ENCODE results near the gene LYST.
"Not testable (repeated sequence)": the region's sequence is repeated elsewhere in the genome, so short reads cannot be mapped to it uniquely, and the experiment has no call there.

LYST gene

GRCh38 chr1:235860829-235861228, 5.9 kb downstream of the LYST start:
- Histone ChIP-seq H3K4me1 (ENCODE audit: control insufficient read depth in 1 of 2, insufficient read depth in 2 of 2, low read length in 2 of 2) (peaks cover 0 to 6% of the 10 kb centered on the region in 2 donors), H3K27ac (ENCODE audit: low read depth, low read length) (no peak overlapping the region), H3K36me3 (ENCODE audit: control insufficient read depth in 1 of 2, insufficient read depth in 2 of 2, low read length in 2 of 2) (no peaks in the 10 kb centered on the region), H3K27me3 (ENCODE audit: control insufficient read depth in 1 of 2, insufficient read depth in 2 of 2, low read length in 2 of 2) (no peaks in the 10 kb centered on the region), H3K4me3 (ENCODE audit: low read depth in 1 of 2, low read length in 2 of 2) (no peak overlapping the region), H3K9ac (ENCODE audit: low read depth in 1 of 2, low read length in 2 of 2) (no peak overlapping the region), H3K9me3 (ENCODE audit: control insufficient read depth in 1 of 2, low read length in 2 of 2) (no peaks in the 10 kb centered on the region)

- no peaks in the 10 kb centered on the region for H3K27me3 ChIP-seq (ENCODE audit: control insufficient read depth in 1 of 2, insufficient read depth in 2 of 2, low read length in 2 of 2)
- no peak overlapping the region for H3K27ac ChIP-seq (ENCODE audit: low read depth, low read length)
- no peaks in the 10 kb centered on the region for H3K9me3 ChIP-seq (ENCODE audit: control insufficient read depth in 1 of 2, low read length in 2 of 2)
- no peak overlapping the region for H3K4me3 ChIP-seq (ENCODE audit: low read depth in 1 of 2, low read length in 2 of 2)
- H3K4me1 ChIP-seq (ENCODE audit: control insufficient read depth in 1 of 2, insufficient read depth in 2 of 2, low read length in 2 of 2) = peaks cover 0 to 4% of the 10 kb centered on the region in 2 donors
- H3K9ac ChIP-seq (ENCODE audit: low read depth in 1 of 2, low read length in 2 of 2) = no peak overlapping the region
- H3K36me3 ChIP-seq (ENCODE audit: control insufficient read depth in 1 of 2, insufficient read depth in 2 of 2, low read length in 2 of 2) = no peaks in the 10 kb centered on the region
Observed at GRCh38 chr1:235859789-235860188, 6.9 kb downstream of the LYST start.

GRCh38 chr1:235858766-235859165, 7.9 kb downstream of the LYST start:
- Histone ChIP-seq H3K9me3 (ENCODE audit: control insufficient read depth in 1 of 2, low read length in 2 of 2) (no peaks in the 10 kb centered on the region), H3K36me3 (ENCODE audit: control insufficient read depth in 1 of 2, insufficient read depth in 2 of 2, low read length in 2 of 2) (no peaks in the 10 kb centered on the region), H3K27me3 (ENCODE audit: control insufficient read depth in 1 of 2, insufficient read depth in 2 of 2, low read length in 2 of 2) (no peaks in the 10 kb centered on the region), H3K4me1 (ENCODE audit: control insufficient read depth in 1 of 2, insufficient read depth in 2 of 2, low read length in 2 of 2) (no peaks in the 10 kb centered on the region), H3K27ac (ENCODE audit: low read depth, low read length) (no peak overlapping the region), H3K4me3 (ENCODE audit: low read depth in 1 of 2, low read length in 2 of 2) (no peak overlapping the region), H3K9ac (ENCODE audit: low read depth in 1 of 2, low read length in 2 of 2) (no peak overlapping the region)

GRCh38 chr1:235857756-235858155, 8.9 kb downstream of the LYST start:
- H3K27me3 ChIP-seq (ENCODE audit: control insufficient read depth in 1 of 2, insufficient read depth in 2 of 2, low read length in 2 of 2) = no peaks in the 10 kb centered on the region
- H3K27ac ChIP-seq (ENCODE audit: low read depth, low read length) = no peak overlapping the region
- no peak overlapping the region for H3K9ac ChIP-seq (ENCODE audit: low read depth in 1 of 2, low read length in 2 of 2)
- no peaks in the 10 kb centered on the region for H3K36me3 ChIP-seq (ENCODE audit: control insufficient read depth in 1 of 2, insufficient read depth in 2 of 2, low read length in 2 of 2)
- no peaks in the 10 kb centered on the region for H3K9me3 ChIP-seq (ENCODE audit: control insufficient read depth in 1 of 2, low read length in 2 of 2)
- H3K4me3 ChIP-seq (ENCODE audit: low read depth in 1 of 2, low read length in 2 of 2) = no peak overlapping the region
- H3K4me1 ChIP-seq (ENCODE audit: control insufficient read depth in 1 of 2, insufficient read depth in 2 of 2, low read length in 2 of 2) = no peaks in the 10 kb centered on the region

- Histone ChIP-seq H3K4me3 (ENCODE audit: low read depth in 1 of 2, low read length in 2 of 2) (no peak overlapping the region), H3K9me3 (ENCODE audit: control insufficient read depth in 1 of 2, low read length in 2 of 2) (no peaks in the 10 kb centered on the region), H3K36me3 (ENCODE audit: control insufficient read depth in 1 of 2, insufficient read depth in 2 of 2, low read length in 2 of 2) (no peaks in the 10 kb centered on the region), H3K27me3 (ENCODE audit: control insufficient read depth in 1 of 2, insufficient read depth in 2 of 2, low read length in 2 of 2) (no peaks in the 10 kb centered on the region), H3K27ac (ENCODE audit: low read depth, low read length) (no peak overlapping the region), H3K4me1 (ENCODE audit: control insufficient read depth in 1 of 2, insufficient read depth in 2 of 2, low read length in 2 of 2) (no peaks in the 10 kb centered on the region), H3K9ac (ENCODE audit: low read depth in 1 of 2, low read length in 2 of 2) (no peak overlapping the region)
Observed at GRCh38 chr1:235855811-235856429, 10.8 kb downstream of the LYST start.

- Histone ChIP-seq H3K9me3 (ENCODE audit: control insufficient read depth in 1 of 2, low read length in 2 of 2) (no peaks in the 10 kb centered on the region), H3K36me3 (ENCODE audit: control insufficient read depth in 1 of 2, insufficient read depth in 2 of 2, low read length in 2 of 2) (no peaks in the 10 kb centered on the region), H3K4me1 (ENCODE audit: control insufficient read depth in 1 of 2, insufficient read depth in 2 of 2, low read length in 2 of 2) (no peaks in the 10 kb centered on the region), H3K27me3 (ENCODE audit: control insufficient read depth in 1 of 2, insufficient read depth in 2 of 2, low read length in 2 of 2) (no peaks in the 10 kb centered on the region), H3K9ac (ENCODE audit: low read depth in 1 of 2, low read length in 2 of 2) (no peak overlapping the region), H3K4me3 (ENCODE audit: low read depth in 1 of 2, low read length in 2 of 2) (no peak overlapping the region), H3K27ac (ENCODE audit: low read depth, low read length) (no peak overlapping the region)
Observed at GRCh38 chr1:235854347-235854746, 12.4 kb downstream of the LYST start.

GRCh38 chr1:235853653-235854052, 13.1 kb downstream of the LYST start:
- H3K9ac ChIP-seq (ENCODE audit: low read depth in 1 of 2, low read length in 2 of 2) = no peak overlapping the region
- H3K36me3 ChIP-seq (ENCODE audit: control insufficient read depth in 1 of 2, insufficient read depth in 2 of 2, low read length in 2 of 2) = no peaks in the 10 kb centered on the region
- no peaks in the 10 kb centered on the region for H3K9me3 ChIP-seq (ENCODE audit: control insufficient read depth in 1 of 2, low read length in 2 of 2)
- no peak overlapping the region for H3K4me3 ChIP-seq (ENCODE audit: low read depth in 1 of 2, low read length in 2 of 2)
- no peak overlapping the region for H3K27ac ChIP-seq (ENCODE audit: low read depth, low read length)
- no peaks in the 10 kb centered on the region for H3K27me3 ChIP-seq (ENCODE audit: control insufficient read depth in 1 of 2, insufficient read depth in 2 of 2, low read length in 2 of 2)
- no peaks in the 10 kb centered on the region for H3K4me1 ChIP-seq (ENCODE audit: control insufficient read depth in 1 of 2, insufficient read depth in 2 of 2, low read length in 2 of 2)

GRCh38 chr1:235852887-235853286, 13.8 kb downstream of the LYST start:
- Histone ChIP-seq H3K27me3 (ENCODE audit: control insufficient read depth in 1 of 2, insufficient read depth in 2 of 2, low read length in 2 of 2) (no peaks in the 10 kb centered on the region), H3K9me3 (ENCODE audit: control insufficient read depth in 1 of 2, low read length in 2 of 2) (no peaks in the 10 kb centered on the region), H3K4me3 (ENCODE audit: low read depth in 1 of 2, low read length in 2 of 2) (no peak overlapping the region), H3K4me1 (ENCODE audit: control insufficient read depth in 1 of 2, insufficient read depth in 2 of 2, low read length in 2 of 2) (no peaks in the 10 kb centered on the region), H3K36me3 (ENCODE audit: control insufficient read depth in 1 of 2, insufficient read depth in 2 of 2, low read length in 2 of 2) (no peaks in the 10 kb centered on the region), H3K27ac (ENCODE audit: low read depth, low read length) (no peak overlapping the region), H3K9ac (ENCODE audit: low read depth in 1 of 2, low read length in 2 of 2) (no peak overlapping the region)

- Histone ChIP-seq H3K4me1 (ENCODE audit: control insufficient read depth in 1 of 2, insufficient read depth in 2 of 2, low read length in 2 of 2) (no peaks in the 10 kb centered on the region), H3K9me3 (ENCODE audit: control insufficient read depth in 1 of 2, low read length in 2 of 2) (no peaks in the 10 kb centered on the region)
Observed at GRCh38 chr1:235851939-235852338, 14.8 kb downstream of the LYST start.

GRCh38 chr1:235848251-235848650, 18.5 kb downstream of the LYST start:
- H3K36me3 ChIP-seq (ENCODE audit: control insufficient read depth in 1 of 2, insufficient read depth in 2 of 2, low read length in 2 of 2); H3K27ac ChIP-seq (ENCODE audit: low read depth, low read length); H3K27me3 ChIP-seq (ENCODE audit: control insufficient read depth in 1 of 2, insufficient read depth in 2 of 2, low read length in 2 of 2); H3K9ac ChIP-seq (ENCODE audit: low read depth in 1 of 2, low read length in 2 of 2); H3K4me1 ChIP-seq (ENCODE audit: control insufficient read depth in 1 of 2, insufficient read depth in 2 of 2, low read length in 2 of 2); H3K4me3 ChIP-seq (ENCODE audit: low read depth in 1 of 2, low read length in 2 of 2); H3K9me3 ChIP-seq (ENCODE audit: control insufficient read depth in 1 of 2, low read length in 2 of 2): not testable (repeated sequence)

More at GRCh38 chr1:235851939-235852338, 14.8 kb downstream of the LYST start:
- Histone ChIP-seq H3K4me3 (ENCODE audit: low read depth in 1 of 2, low read length in 2 of 2) (no peak overlapping the region), H3K36me3 (ENCODE audit: control insufficient read depth in 1 of 2, insufficient read depth in 2 of 2, low read length in 2 of 2) (no peaks in the 10 kb centered on the region), H3K27me3 (ENCODE audit: control insufficient read depth in 1 of 2, insufficient read depth in 2 of 2, low read length in 2 of 2) (no peaks in the 10 kb centered on the region), H3K27ac (ENCODE audit: low read depth, low read length) (no peak overlapping the region), H3K9ac (ENCODE audit: low read depth in 1 of 2, low read length in 2 of 2) (no peak overlapping the region)

- not testable (repeated sequence) for H3K4me3 ChIP-seq (ENCODE audit: low read depth in 1 of 2, low read length in 2 of 2); H3K36me3 ChIP-seq (ENCODE audit: control insufficient read depth in 1 of 2, insufficient read depth in 2 of 2, low read length in 2 of 2); H3K9me3 ChIP-seq (ENCODE audit: control insufficient read depth in 1 of 2, low read length in 2 of 2); H3K27me3 ChIP-seq (ENCODE audit: control insufficient read depth in 1 of 2, insufficient read depth in 2 of 2, low read length in 2 of 2); H3K27ac ChIP-seq (ENCODE audit: low read depth, low read length); H3K9ac ChIP-seq (ENCODE audit: low read depth in 1 of 2, low read length in 2 of 2); H3K4me1 ChIP-seq (ENCODE audit: control insufficient read depth in 1 of 2, insufficient read depth in 2 of 2, low read length in 2 of 2)
Observed at GRCh38 chr1:235845656-235846107, 21.0 kb downstream of the LYST start.
